HCT116 (cell line): ENCODE data around the gene PHACTR1. TPM values are rescaled to one million over a fixed set of nuclear protein-coding genes. Genes with fewer than 3 reads are reported as not detected.

Source experiments
- ATAC-seq: fragments of 200-7000 bp; cut with Tn5 transposase; 2 replicates; pipeline ENCODE4 v1.9.1; 2020; ENCODE audit warnings: mild to moderate bottlenecking, moderate library complexity
- BruUV-seq: library from RNA; stranded (reverse); fragments of 400-500 nt; replicated peaks from 2 replicates; lab custom pipeline; 2021; lab: Mats Ljungman, UMichigan
- CTCF ChIA-PET: fragments of 300-600 bp; sonication (Branson Sonifier 250); formaldehyde crosslinking; loops from one replicate; lab custom pipeline; 2021; ENCODE audit warnings: antibody characterized with exemption; lab: Charles Lee
- POLR2A ChIA-PET: fragments of 300-600, 350-600 bp; sonication (Branson Sonifier 250); formaldehyde crosslinking; loops from one replicate; lab custom pipeline; 2021; ENCODE audit warnings: antibody characterized with exemption; lab: Charles Lee
- RAD21 ChIA-PET, 2 experiments: fragments of 300-600 bp; sonication (Branson Sonifier 250); formaldehyde crosslinking; loops; one replicate each; lab custom pipeline; 2023; ENCODE audit warnings: low total read pairs in 2 of 2; ENCODE audit not compliant: uncharacterized antibody in 2 of 2, unreplicated experiment in 2 of 2, low non-redundant PET in 1 of 2; lab: Charles Lee
- DNase-seq: peaks from one replicate; pipeline ENCODE4 v3.0.0-alpha.2; 2010; ENCODE audit warnings: low read depth, low spot score
- H2AFZ ChIP-seq: fragments of 200-600 bp; shearing (Covaris generic), sonication (generic); 2 replicates; pipeline ENCODE4 v1.6.1; 2017; ENCODE audit warnings: low read depth, mixed run types, mixed read lengths, antibody characterized with exemption, low read length; ENCODE audit not compliant: poor library complexity, severe bottlenecking
- H3K27ac ChIP-seq: 2 replicates; pipeline ENCODE4 v1.5.1; 2012; ENCODE audit warnings: low read depth, low read length
- H3K27me3 ChIP-seq: fragments of 200-600 bp; sonication (generic); 2 replicates; pipeline ENCODE4 v1.6.1; 2016; ENCODE audit warnings: mixed run types, low read length, mixed read lengths; ENCODE audit not compliant: insufficient read depth
- H3K36me3 ChIP-seq, 2 experiments: fragments of 200-500 bp in 1 of 2; fragments of 200-600 bp in 1 of 2; sonication (Bioruptor generic) in 1 of 2; sonication (generic) in 1 of 2; 2 replicates each; pipeline versions ENCODE4 v1.5.1 to v1.6.1; 2014 to 2016; ENCODE audit warnings: low read length in 2 of 2, inconsistent platforms in 1 of 2, mixed read lengths in 1 of 2, mixed run types in 1 of 2; ENCODE audit not compliant: insufficient read depth in 2 of 2, control insufficient read depth in 1 of 2
- H3K4me1 ChIP-seq, 2 experiments: fragments of 200-600 bp in 1 of 2; sonication (generic) in 1 of 2; 2 replicates each; pipeline versions ENCODE4 v1.5.1 to v1.6.1; 2012 to 2017; ENCODE audit warnings: low read length in 2 of 2, inconsistent platforms in 1 of 2, mild to moderate bottlenecking in 1 of 2, mixed read lengths in 1 of 2, mixed run types in 1 of 2, moderate library complexity in 1 of 2; ENCODE audit not compliant: insufficient read depth in 2 of 2, control insufficient read depth in 1 of 2
- H3K4me2 ChIP-seq: fragments of 200-600 bp; sonication (generic); 2 replicates; pipeline ENCODE4 v1.6.1; 2017; ENCODE audit warnings: mixed run types, low read length, mixed read lengths
- H3K4me3 ChIP-seq, 2 experiments: fragments of 200-600 bp in 1 of 2; sonication (generic) in 1 of 2; replicated peaks in 1 of 2; 2 replicates each; pipeline ENCODE4 v1.5.1; 2011 to 2016; ENCODE audit warnings: low read length in 2 of 2, control low read depth in 1 of 2, low read depth in 1 of 2, mild to moderate bottlenecking in 1 of 2, mixed read lengths in 1 of 2, mixed run types in 1 of 2
- H3K79me2 ChIP-seq: fragments of 200-600 bp; sonication (generic); 2 replicates; pipeline ENCODE4 v1.6.1; 2017; ENCODE audit warnings: mild to moderate bottlenecking, mixed run types, low read length, moderate library complexity, mixed read lengths; ENCODE audit not compliant: insufficient read depth
- H3K9ac ChIP-seq: fragments of 200-600 bp; sonication (generic); 2 replicates; pipeline ENCODE4 v1.6.1; 2016; ENCODE audit warnings: low read length, mixed read lengths
- H3K9me2 ChIP-seq: fragments of 200-600 bp; sonication (generic), shearing (Covaris generic); 2 replicates; pipeline ENCODE4 v1.6.1; 2017; ENCODE audit warnings: mixed run types, mild to moderate bottlenecking, moderate library complexity; ENCODE audit not compliant: insufficient read depth
- H3K9me3 ChIP-seq, 2 experiments: fragments of 200-500 bp in 1 of 2; fragments of 200-600 bp in 1 of 2; sonication (Bioruptor generic) in 1 of 2; sonication (generic) in 1 of 2; 2 replicates each; pipeline ENCODE4 v1.6.1; 2014 to 2017; ENCODE audit warnings: low read length in 2 of 2, mixed read lengths in 2 of 2, inconsistent platforms in 1 of 2, low read depth in 1 of 2, mild to moderate bottlenecking in 1 of 2, mixed run types in 1 of 2, moderate library complexity in 1 of 2; ENCODE audit not compliant: control insufficient read depth in 1 of 2, insufficient read depth in 1 of 2
- H4K20me1 ChIP-seq: fragments of 200-600 bp; sonication (generic), shearing (Covaris generic); 2 replicates; pipeline ENCODE4 v1.6.1; 2017; ENCODE audit warnings: mixed run types, mild to moderate bottlenecking, moderate library complexity; ENCODE audit not compliant: insufficient read depth
- EGR1 ChIP-seq: IDR thresholded peaks from 2 replicates; pipeline ENCODE4 v1.6.1; 2012; ENCODE audit warnings: low read depth
- EZH2phosphoT487 ChIP-seq: fragments of 200-600 bp; IDR thresholded peaks from 2 replicates; pipeline ENCODE4 v1.6.1; 2018; ENCODE audit warnings: antibody characterized with exemption, borderline replicate concordance
- FOSL1 ChIP-seq: IDR thresholded peaks from 2 replicates; pipeline ENCODE4 v1.6.1; 2012; ENCODE audit warnings: low read depth
- JUND ChIP-seq: IDR thresholded peaks from 2 replicates; pipeline ENCODE4 v1.6.1; 2012
- POLR2A ChIP-seq: IDR thresholded peaks from 2 replicates; pipeline ENCODE4 v1.7.0; 2011; ENCODE audit warnings: borderline replicate concordance; ENCODE audit not compliant: insufficient read depth, insufficient read length; ENCODE audit errors: extremely low read depth
- POLR2AphosphoS5 ChIP-seq: IDR thresholded peaks from 2 replicates; pipeline ENCODE4 v1.6.1; 2011; ENCODE audit warnings: mild to moderate bottlenecking, low read depth, low read length, moderate library complexity
- RAD21 ChIP-seq: IDR thresholded peaks from 2 replicates; pipeline ENCODE4 v1.6.1; 2012; ENCODE audit warnings: low read depth, mild to moderate bottlenecking
- SRF ChIP-seq: IDR thresholded peaks from 2 replicates; pipeline ENCODE4 v1.6.1; 2012; ENCODE audit warnings: low read depth
- TCF7L2 ChIP-seq: IDR thresholded peaks from 2 replicates; pipeline ENCODE4 v1.7.0; 2011; ENCODE audit warnings: borderline replicate concordance, inconsistent platforms; ENCODE audit not compliant: insufficient read depth, insufficient read length; ENCODE audit errors: extremely low read depth
- YY1 ChIP-seq: IDR thresholded peaks from 2 replicates; pipeline ENCODE4 v1.6.1; 2011; ENCODE audit warnings: low read length, low read depth, moderate library complexity, mild to moderate bottlenecking; ENCODE audit not compliant: insufficient replicate concordance; ENCODE audit errors: extremely low read depth
- ZNF274 ChIP-seq: fragments of 200-500 bp; sonication (Bioruptor generic); IDR thresholded peaks from 2 replicates; pipeline ENCODE4 v1.6.1; 2014; ENCODE audit warnings: mild to moderate bottlenecking, low read depth, low read length, inconsistent platforms
- intact Hi-C: fragments of 100-400 bp; cut with micrococcal nuclease; formaldehyde crosslinking; loops from 2 replicates; pipeline ENCODE4 v1.10.0; 2022
- total RNA-seq: library from RNA; stranded (reverse); gene quantifications from one replicate; pipeline ENCODE4 v1.2.1, GENCODE V29; 2021; ENCODE audit not compliant: unreplicated experiment
- TF ChIP-seq, protein P1 (sequence below): IDR thresholded peaks from 2 replicates; pipeline ENCODE4 v1.6.1; 2012
- TF ChIP-seq, protein P2 (sequence below): IDR thresholded peaks from 2 replicates; pipeline ENCODE4 v1.6.1; 2012
- TF ChIP-seq, protein P3 (sequence below), 3 experiments: fragments of 200-600 bp in 1 of 3; sonication (generic) in 1 of 3; IDR thresholded peaks in 2 of 3; conservative IDR thresholded peaks in 1 of 3; 2 replicates each; pipeline ENCODE4 v1.5.1; 2012 to 2017; ENCODE audit warnings: low read depth in 2 of 3, low read length in 2 of 3, antibody characterized with exemption in 1 of 3, borderline replicate concordance in 1 of 3, control low read depth in 1 of 3, mild to moderate bottlenecking in 1 of 3, mixed read lengths in 1 of 3, mixed run types in 1 of 3, moderate library complexity in 1 of 3; ENCODE audit not compliant: insufficient read depth in 1 of 3

Gene PHACTR1
- total RNA-seq, 1 experiment from 2014 or later: 0.17 TPM

DNA sequence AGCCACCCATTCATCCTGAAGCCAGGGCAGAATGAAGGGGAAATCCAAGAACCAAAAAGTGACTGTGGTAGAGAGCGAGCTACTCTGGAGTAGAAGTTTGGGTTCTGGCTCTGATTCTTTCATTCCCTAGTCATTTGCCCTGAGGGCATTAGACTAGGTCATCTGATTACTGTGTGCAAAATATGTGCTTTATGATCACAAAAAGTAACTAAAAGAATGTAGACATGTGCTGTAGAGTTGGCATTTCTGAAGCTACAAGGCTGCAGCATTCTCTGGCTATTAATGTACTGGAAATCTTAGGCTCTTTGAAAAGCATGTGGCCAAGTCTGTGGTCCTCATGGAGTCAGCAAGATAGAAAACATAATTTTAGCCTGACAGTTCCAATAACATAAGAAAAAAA, 517.6 kb downstream of the PHACTR1 start:
- no peak overlapping the region for H2AFZ ChIP-seq
- H3K36me3 ChIP-seq: no peaks in the 10 kb centered on the region
- H3K79me2 ChIP-seq: no peaks in the 10 kb centered on the region
- no peaks in the 10 kb centered on the region for H3K4me1 ChIP-seq
- no peaks in the 10 kb centered on the region for H3K9me2 ChIP-seq
- H3K27ac ChIP-seq: no peak overlapping the region
- no peak overlapping the region for H3K9ac ChIP-seq
- ChIA-PET POLR2A (no interaction called here), RAD21 (no interaction called here), CTCF (no interaction called here)
- intact Hi-C loops: no loop called here
- no TSS peak for BruUV-seq
- DNase-seq: no peak
- TF ChIP-seq POLR2A: no peak
- TF ChIP-seq, protein P1, sequence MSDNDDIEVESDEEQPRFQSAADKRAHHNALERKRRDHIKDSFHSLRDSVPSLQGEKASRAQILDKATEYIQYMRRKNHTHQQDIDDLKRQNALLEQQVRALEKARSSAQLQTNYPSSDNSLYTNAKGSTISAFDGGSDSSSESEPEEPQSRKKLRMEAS: no peak
- no peak for TF ChIP-seq EZH2phosphoT487
- TF ChIP-seq ZNF274: no peak
- TF ChIP-seq, protein P2, sequence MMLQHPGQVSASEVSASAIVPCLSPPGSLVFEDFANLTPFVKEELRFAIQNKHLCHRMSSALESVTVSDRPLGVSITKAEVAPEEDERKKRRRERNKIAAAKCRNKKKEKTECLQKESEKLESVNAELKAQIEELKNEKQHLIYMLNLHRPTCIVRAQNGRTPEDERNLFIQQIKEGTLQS: no peak
- TF ChIP-seq RAD21: no peak
- no peak for TF ChIP-seq EGR1
- no peak for TF ChIP-seq SRF
- TF ChIP-seq, protein P3, sequence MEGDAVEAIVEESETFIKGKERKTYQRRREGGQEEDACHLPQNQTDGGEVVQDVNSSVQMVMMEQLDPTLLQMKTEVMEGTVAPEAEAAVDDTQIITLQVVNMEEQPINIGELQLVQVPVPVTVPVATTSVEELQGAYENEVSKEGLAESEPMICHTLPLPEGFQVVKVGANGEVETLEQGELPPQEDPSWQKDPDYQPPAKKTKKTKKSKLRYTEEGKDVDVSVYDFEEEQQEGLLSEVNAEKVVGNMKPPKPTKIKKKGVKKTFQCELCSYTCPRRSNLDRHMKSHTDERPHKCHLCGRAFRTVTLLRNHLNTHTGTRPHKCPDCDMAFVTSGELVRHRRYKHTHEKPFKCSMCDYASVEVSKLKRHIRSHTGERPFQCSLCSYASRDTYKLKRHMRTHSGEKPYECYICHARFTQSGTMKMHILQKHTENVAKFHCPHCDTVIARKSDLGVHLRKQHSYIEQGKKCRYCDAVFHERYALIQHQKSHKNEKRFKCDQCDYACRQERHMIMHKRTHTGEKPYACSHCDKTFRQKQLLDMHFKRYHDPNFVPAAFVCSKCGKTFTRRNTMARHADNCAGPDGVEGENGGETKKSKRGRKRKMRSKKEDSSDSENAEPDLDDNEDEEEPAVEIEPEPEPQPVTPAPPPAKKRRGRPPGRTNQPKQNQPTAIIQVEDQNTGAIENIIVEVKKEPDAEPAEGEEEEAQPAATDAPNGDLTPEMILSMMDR (IDR thresholded peaks at IDR 0.05 in 2 of 3, conservative IDR thresholded peaks at IDR 0.05 in 1 of 3; ENCODE audit: borderline replicate concordance in 1 of 3, insufficient read depth in 1 of 3, low read depth in 2 of 3, low read length in 2 of 3): no peak
- TF ChIP-seq TCF7L2: no peak
- TF ChIP-seq YY1: no peak
- no peak for TF ChIP-seq FOSL1
- TF ChIP-seq JUND: no peak
- TF ChIP-seq POLR2AphosphoS5: no peak
- no peak for ATAC-seq
- H4K20me1 ChIP-seq: no peaks in the 10 kb centered on the region
- peaks cover 23% of the 10 kb centered on the region for H3K27me3 ChIP-seq
- no peak overlapping the region for H3K4me2 ChIP-seq
- no peak overlapping the region for H3K4me3 ChIP-seq
- no peaks in the 10 kb centered on the region for H3K9me3 ChIP-seq
